T-helper 17 cell (primary cell): Measurements from ENCODE around the gene CACNA1E. TPM values are rescaled to one million over a fixed set of nuclear protein-coding genes. Genes with fewer than 3 reads are reported as not detected.

ENCODE experiments used
- ATAC-seq: fragments of 150-1000 bp; cut with Tn5 transposase; 2 replicates; pipeline ENCODE4 v1.10.0; 2021; ENCODE audit warnings: mild to moderate bottlenecking, moderate library complexity
- DNase-seq, 3 donors: peaks; one replicate each; pipeline versions ENCODE4 v3.0.0 to v3.0.0-alpha.2; 2020 to 2021
- H3K9me3 ChIP-seq: one replicate; pipeline ENCODE4 v1.7.0; 2013; ENCODE audit warnings: low read length, mild to moderate bottlenecking; ENCODE audit not compliant: control insufficient read depth, poor library complexity, severe bottlenecking
- H3K27ac Mint-ChIP-seq: one replicate; pipeline ENCODE4 v1.8.0; 2022; ENCODE audit warnings: mild to moderate bottlenecking, moderate library complexity, mixed read lengths
- H3K27me3 Mint-ChIP-seq: one replicate; pipeline ENCODE4 v1.8.0; 2022; ENCODE audit warnings: mixed read lengths
- H3K36me3 Mint-ChIP-seq: one replicate; pipeline ENCODE4 v1.8.0; 2022; ENCODE audit warnings: low read depth, mixed read lengths
- H3K4me1 Mint-ChIP-seq: one replicate; pipeline ENCODE4 v1.8.0; 2022; ENCODE audit warnings: mild to moderate bottlenecking, mixed read lengths
- H3K4me3 Mint-ChIP-seq: one replicate; pipeline ENCODE4 v1.8.0; 2022; ENCODE audit warnings: mild to moderate bottlenecking, moderate library complexity, mixed read lengths
- total RNA-seq, 4 donors: library from RNA in 2 of 4; stranded (reverse) in 2 of 4; gene quantifications; one replicate each; pipeline ENCODE4 v1.2.3 and lab custom pipeline; 2022 to 2026

CACNA1E gene
- total RNA-seq, 2 donors from 2014 or later, result not detected

DNA sequence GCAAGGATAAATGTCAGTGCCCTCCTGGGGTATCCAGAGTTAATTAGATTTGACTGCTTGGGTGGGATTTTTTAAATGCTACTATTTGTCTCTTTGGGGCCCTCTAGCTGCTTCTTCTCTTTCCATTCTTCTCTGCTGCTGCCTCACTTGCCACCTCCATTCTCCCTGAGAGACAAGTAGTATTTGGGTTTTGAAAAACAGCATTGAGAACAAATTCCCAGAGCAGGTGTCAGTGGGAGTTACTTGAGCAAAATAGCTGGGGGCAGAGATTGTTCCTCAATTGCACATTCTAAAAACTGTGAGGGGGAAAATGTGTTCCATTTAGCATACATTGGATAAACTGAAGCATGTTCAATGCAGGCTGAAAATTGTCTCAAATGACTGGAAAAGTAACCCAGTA lies 286.5 kb downstream of the CACNA1E start:
- Mint-ChIP-seq H3K4me1 (no peaks in the 10 kb centered on the region), H3K4me3 (no peak overlapping the region), H3K27me3 (peaks cover 27% of the 10 kb centered on the region), H3K27ac (no peak overlapping the region), H3K36me3 (no peaks in the 10 kb centered on the region)
- no peak for DNase-seq
- H3K9me3 ChIP-seq, result no peaks in the 10 kb centered on the region
- no peak for ATAC-seq

DNA sequence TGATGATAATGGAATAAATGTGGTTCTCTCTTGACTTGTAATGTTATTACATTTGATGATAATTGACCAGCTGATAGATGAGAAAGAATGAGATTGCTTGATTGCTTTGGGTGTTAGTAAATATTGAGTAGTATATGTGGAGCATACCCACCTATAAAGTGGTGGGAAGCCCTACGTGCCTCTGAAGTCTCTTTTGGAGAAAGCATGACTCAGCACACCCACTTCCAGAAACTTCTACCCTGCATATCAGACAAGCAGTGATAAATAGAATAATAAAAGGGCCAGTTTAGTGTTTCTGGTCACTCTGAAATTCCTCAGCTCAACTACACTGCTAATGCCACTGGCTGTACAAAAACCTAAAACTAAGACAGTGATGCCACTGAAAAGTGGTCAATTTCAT lies 289.4 kb downstream of the CACNA1E start:
- no peak overlapping the region for H3K27ac Mint-ChIP-seq
- H3K4me1 Mint-ChIP-seq, result no peaks in the 10 kb centered on the region
- H3K27me3 Mint-ChIP-seq, result peaks cover 33% of the 10 kb centered on the region
- no peaks in the 10 kb centered on the region for H3K36me3 Mint-ChIP-seq
- H3K9me3 ChIP-seq, result no peaks in the 10 kb centered on the region
- no peak for ATAC-seq
- no peak for DNase-seq
- no peak overlapping the region for H3K4me3 Mint-ChIP-seq

DNA sequence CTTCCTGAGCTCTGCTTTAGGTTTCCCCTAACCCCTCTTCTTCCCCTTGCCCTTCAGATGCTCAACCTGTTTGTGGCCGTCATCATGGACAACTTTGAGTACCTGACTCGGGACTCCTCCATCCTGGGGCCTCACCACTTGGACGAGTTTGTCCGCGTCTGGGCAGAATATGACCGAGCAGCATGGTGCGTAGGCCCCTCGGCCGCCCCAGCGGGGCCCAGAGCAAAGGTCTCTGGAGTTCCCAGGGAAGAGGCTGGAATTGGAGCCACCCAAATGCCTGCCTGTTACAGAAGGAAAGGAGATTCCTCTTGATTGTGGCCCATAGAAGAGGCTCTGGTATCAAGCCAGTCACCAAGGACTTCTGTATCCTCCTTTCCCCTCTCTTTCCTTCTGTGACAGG lies 292.7 kb downstream of the CACNA1E start:
- no peaks in the 10 kb centered on the region for H3K9me3 ChIP-seq
- H3K36me3 Mint-ChIP-seq, result no peaks in the 10 kb centered on the region
- no peak overlapping the region for H3K4me3 Mint-ChIP-seq
- no peak overlapping the region for H3K27ac Mint-ChIP-seq
- peaks cover 34% of the 10 kb centered on the region for H3K27me3 Mint-ChIP-seq
- H3K4me1 Mint-ChIP-seq, result no peaks in the 10 kb centered on the region
- no peak for ATAC-seq
- no peak for DNase-seq

DNA sequence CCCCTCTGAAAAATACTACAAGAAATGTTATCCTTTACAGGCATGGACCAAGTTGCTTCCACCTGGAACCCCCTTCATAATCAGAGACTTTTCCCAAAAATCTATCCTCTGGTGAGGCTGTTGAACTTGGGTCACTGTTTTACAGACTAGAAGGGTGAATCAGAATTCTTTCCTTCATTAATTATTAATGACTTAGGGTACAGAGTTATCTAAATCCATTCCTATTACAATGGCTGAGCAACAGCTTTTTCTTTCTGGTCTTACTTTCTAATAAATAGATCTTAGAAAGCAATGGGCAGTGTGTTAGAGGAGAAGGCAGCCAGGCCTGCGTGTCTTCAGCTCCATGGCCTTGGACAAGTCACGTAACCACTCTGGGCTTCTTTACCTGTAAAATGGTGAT lies 294.0 kb downstream of the CACNA1E start:
- H3K9me3 ChIP-seq, result no peaks in the 10 kb centered on the region
- peaks cover 41% of the 10 kb centered on the region for H3K27me3 Mint-ChIP-seq
- H3K27ac Mint-ChIP-seq, result no peak overlapping the region
- H3K4me1 Mint-ChIP-seq, result no peaks in the 10 kb centered on the region
- DNase-seq (no peak), ATAC-seq (no peak)
- H3K36me3 Mint-ChIP-seq, result no peaks in the 10 kb centered on the region
- H3K4me3 Mint-ChIP-seq, result no peak overlapping the region

DNA sequence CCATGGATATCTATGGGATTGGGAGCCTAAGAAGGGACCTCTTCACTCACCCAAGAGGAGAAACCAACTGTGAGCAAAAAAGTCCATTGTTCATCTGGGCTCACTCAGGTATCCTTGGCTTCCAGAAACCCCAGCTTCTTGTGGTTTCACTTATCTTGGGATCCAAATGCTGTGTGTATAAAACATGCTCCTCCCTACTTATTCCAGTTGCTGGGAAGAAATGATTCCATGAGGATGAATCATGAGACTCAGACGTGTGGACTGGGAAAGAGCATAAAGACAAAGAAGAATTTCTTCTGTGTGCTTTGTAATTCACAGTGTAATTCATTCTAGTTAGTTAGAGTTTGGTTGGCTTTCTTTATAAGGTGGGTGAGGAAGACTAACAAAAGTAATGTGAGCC lies 294.5 kb downstream of the CACNA1E start:
- H3K27me3 Mint-ChIP-seq, result peaks cover 43% of the 10 kb centered on the region
- no peak overlapping the region for H3K4me3 Mint-ChIP-seq

DNA sequence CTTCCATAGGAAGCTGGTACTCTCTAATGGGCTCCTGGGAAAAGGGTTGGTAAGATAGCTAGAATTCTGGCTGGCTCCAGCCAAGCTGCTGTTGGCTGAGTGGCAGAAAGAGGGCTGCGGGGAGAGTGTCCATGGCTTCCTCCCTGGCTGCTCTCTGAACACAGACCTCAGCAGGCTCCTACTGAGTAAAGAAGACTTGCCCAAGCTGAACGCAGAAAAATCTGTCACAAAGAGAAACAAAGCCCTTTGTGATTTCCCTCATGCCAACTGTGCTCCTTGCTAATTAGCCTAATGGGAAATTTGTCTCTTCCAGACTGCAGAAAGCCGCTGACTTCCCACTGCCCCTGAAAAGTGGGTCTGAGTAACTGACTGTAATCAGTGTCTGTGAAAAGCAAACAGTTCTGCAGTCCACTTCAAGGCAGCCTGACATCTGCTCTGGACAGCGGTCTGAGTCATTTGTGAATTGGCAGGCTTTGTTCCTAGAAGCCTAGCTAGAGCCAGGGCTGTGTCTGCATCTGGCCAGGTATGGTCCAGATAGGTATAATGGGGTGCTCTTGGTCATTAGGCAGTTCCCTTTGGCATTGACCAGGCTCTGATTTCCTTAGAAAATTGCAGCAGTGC lies 295.4 kb downstream of the CACNA1E start:
- no peak overlapping the region for H3K27ac Mint-ChIP-seq
- no peaks in the 10 kb centered on the region for H3K36me3 Mint-ChIP-seq
- DNase-seq, result no peak
- H3K27me3 Mint-ChIP-seq, result peaks cover 51% of the 10 kb centered on the region
- no peak overlapping the region for H3K4me3 Mint-ChIP-seq
- H3K4me1 Mint-ChIP-seq, result no peaks in the 10 kb centered on the region
- no peak for ATAC-seq
- H3K9me3 ChIP-seq, result no peaks in the 10 kb centered on the region

More for the DNA sequence above, 294.5 kb downstream of the CACNA1E start:
- no peaks in the 10 kb centered on the region for H3K4me1 Mint-ChIP-seq
- no peak for DNase-seq
- ATAC-seq, result no peak
- H3K9me3 ChIP-seq, result no peaks in the 10 kb centered on the region
- no peak overlapping the region for H3K27ac Mint-ChIP-seq
- no peaks in the 10 kb centered on the region for H3K36me3 Mint-ChIP-seq

DNA sequence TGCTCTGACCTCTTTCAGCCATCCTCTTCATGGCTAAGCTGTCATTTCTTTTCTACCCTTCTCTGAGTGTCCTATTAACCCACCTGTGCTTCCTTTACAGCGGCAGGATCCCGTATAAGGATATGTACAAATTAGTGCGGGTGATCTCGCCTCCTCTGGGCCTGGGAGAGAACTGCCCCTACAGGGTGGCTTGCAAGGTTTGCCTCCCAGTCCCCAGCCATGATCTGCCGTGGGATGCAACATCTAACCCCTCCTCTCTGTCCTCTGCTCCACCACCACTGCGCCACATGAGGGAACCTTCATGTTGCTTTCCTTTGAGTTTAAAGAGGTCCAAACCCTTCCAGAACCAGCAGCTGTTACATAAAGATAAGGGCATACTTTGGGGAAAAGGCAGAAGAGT lies 296.0 kb downstream of the CACNA1E start:
- Mint-ChIP-seq H3K36me3 (no peaks in the 10 kb centered on the region), H3K27ac (no peak overlapping the region), H3K4me3 (no peak overlapping the region), H3K4me1 (no peaks in the 10 kb centered on the region), H3K27me3 (peaks cover 55% of the 10 kb centered on the region)
- ATAC-seq (no peak), DNase-seq (no peak)
- no peaks in the 10 kb centered on the region for H3K9me3 ChIP-seq

DNA sequence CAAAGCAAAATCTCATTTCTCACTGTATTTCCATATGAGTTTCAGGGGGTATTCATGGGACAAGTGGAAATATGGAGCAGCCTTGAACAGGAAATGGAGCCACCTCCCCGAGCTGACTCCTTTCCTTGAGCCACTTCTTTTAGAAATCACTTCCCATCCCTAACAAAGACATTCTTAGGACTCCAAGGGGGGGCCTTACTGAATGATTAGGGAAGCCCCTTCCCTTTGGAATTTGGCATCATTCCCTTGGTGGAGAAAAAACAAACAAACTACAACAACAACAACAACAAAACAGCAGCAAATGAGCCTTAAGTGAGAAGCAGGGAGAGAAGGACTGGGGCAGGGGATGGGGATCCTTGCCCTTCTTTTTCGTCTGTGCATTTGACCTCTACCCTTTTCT lies 299.9 kb downstream of the CACNA1E start:
- no peaks in the 10 kb centered on the region for H3K9me3 ChIP-seq
- no peaks in the 10 kb centered on the region for H3K4me1 Mint-ChIP-seq
- ATAC-seq, result no peak
- no peak overlapping the region for H3K27ac Mint-ChIP-seq
- H3K4me3 Mint-ChIP-seq, result no peak overlapping the region
- DNase-seq, result no peak
- H3K27me3 Mint-ChIP-seq, result peaks cover 40% of the 10 kb centered on the region
- no peaks in the 10 kb centered on the region for H3K36me3 Mint-ChIP-seq

DNA sequence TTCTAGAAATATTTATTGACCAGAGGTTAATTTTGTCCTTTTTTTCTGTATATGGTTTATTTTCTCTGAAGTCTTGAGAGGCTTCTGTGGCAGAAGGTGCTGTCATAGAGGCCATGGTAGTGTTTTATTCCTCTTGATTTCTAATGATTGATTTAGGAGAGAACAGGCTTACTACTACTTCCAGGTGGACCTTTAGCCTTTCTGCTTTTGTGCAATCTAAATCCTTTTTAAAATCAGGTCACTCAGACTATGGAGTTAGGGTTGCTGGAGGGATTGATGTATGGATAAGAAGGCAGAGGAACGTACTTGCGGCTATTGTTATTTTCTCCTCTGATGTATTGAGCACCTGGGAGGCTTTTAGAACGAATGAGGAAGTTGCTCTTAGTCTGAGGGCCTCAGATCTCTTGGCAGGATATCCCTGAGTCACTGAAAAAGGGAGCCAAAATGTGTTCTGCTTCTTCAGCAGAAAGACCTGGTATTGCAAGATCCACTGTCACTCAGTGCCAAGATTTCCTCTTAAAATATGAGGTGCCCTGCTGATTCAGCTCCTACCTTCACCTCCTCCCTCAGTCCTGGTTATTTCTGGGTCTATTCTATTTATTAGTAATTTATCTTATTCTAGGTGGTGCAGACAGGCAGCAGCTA lies 300.8 kb downstream of the CACNA1E start:
- H3K9me3 ChIP-seq, result no peaks in the 10 kb centered on the region
- DNase-seq, result no peak
- H3K27ac Mint-ChIP-seq, result no peak overlapping the region
- no peaks in the 10 kb centered on the region for H3K36me3 Mint-ChIP-seq
- no peaks in the 10 kb centered on the region for H3K4me1 Mint-ChIP-seq
- H3K4me3 Mint-ChIP-seq, result no peak overlapping the region
- peaks cover 40% of the 10 kb centered on the region for H3K27me3 Mint-ChIP-seq
- ATAC-seq, result no peak

DNA sequence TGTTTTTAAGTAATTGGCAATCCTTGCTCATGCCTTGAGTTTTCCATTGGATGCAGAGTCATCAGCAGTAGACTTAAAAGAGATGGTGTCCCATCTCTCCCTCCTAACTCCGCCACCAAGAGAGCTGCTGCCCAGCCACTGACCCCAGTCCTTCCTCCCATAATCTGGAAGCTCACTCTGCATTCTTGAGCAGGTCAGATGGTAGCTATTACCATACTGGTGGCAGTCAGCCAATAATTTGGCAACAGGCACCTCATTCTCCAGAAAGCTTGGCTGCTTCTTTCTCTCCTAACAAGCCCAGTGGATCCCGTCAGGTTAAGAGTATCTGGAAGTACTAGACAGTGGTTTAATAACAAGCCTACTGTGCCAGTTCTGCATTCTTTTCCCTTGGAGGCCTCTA lies 306.1 kb downstream of the CACNA1E start:
- ATAC-seq, result no peak

DNA sequence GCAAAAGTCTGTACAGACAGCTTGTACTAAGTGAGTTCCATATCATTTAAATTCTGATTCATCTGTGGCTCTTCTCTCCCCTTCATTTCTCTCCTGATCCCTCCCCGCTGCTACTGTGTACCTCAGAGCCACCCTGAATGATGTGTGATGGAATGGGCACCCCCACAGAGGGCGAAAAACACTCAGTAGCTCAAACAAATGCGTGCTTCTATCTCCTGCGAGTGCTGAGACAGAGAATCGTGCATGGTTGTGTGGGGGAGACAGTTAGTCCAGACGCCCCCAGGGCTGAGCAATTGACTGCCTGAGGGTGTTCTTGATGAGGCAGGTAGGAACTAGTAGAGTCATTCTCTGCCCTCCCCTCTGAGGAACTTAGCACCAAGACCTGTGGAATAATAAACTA lies 308.4 kb downstream of the CACNA1E start:
- no peak for DNase-seq
- no peak for ATAC-seq
- no peak overlapping the region for H3K4me3 Mint-ChIP-seq
- no peaks in the 10 kb centered on the region for H3K9me3 ChIP-seq
- H3K4me1 Mint-ChIP-seq, result no peaks in the 10 kb centered on the region
- H3K27me3 Mint-ChIP-seq, result peaks cover 26% of the 10 kb centered on the region
- H3K27ac Mint-ChIP-seq, result no peak overlapping the region
- no peaks in the 10 kb centered on the region for H3K36me3 Mint-ChIP-seq

More for the DNA sequence above, 306.1 kb downstream of the CACNA1E start:
- H3K9me3 ChIP-seq, result no peaks in the 10 kb centered on the region
- Mint-ChIP-seq H3K27ac (no peak overlapping the region), H3K4me1 (no peaks in the 10 kb centered on the region), H3K36me3 (no peaks in the 10 kb centered on the region), H3K4me3 (no peak overlapping the region), H3K27me3 (peaks cover 25% of the 10 kb centered on the region)
- DNase-seq, result no peak

DNA sequence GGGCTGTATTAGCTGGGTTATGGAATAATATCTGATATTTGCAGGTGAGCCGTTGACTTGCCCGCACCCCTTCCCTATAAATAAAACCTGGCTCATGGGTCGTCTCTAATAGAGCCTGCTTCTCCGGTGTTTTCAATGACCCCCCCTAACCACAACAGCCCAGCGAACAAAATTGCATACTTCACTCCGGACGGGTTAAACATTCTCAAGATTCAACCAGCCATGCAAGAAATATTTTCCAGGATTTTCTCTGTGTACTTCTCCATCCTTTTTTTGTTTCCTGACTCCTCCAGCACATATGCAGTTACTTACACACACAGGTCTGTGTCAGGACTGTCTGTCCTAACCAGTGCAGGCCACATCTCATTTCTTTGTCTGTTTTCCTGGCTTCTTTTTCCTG lies 310.5 kb downstream of the CACNA1E start:
- no peak overlapping the region for H3K4me3 Mint-ChIP-seq
- no peak for ATAC-seq
- no peaks in the 10 kb centered on the region for H3K9me3 ChIP-seq
- DNase-seq, result no peak
- H3K27ac Mint-ChIP-seq, result no peak overlapping the region
- H3K27me3 Mint-ChIP-seq, result peaks cover 37% of the 10 kb centered on the region
- no peaks in the 10 kb centered on the region for H3K4me1 Mint-ChIP-seq
- no peaks in the 10 kb centered on the region for H3K36me3 Mint-ChIP-seq

DNA sequence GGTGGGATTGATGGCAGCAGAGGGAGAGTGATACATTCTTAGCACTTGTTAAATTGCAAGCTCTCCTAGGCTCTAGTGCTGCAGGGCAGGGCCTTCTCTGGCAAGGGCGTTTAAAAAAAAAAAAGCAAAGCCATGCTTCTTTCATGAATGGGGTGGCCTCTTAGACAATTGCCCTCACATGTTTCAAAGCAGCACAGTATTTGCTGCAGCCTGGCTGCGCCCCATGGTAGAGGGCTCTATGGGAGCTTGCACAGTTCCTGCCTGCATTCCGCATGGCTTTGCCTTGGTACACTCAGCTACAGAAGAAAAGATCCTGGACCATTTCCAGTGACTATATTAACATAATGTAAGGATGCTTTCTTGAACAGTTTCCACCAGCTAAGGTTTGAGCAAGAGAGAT lies 311.0 kb downstream of the CACNA1E start:
- DNase-seq, result no peak
- H3K36me3 Mint-ChIP-seq, result no peaks in the 10 kb centered on the region
- ATAC-seq, result no peak
- no peak overlapping the region for H3K4me3 Mint-ChIP-seq
- H3K4me1 Mint-ChIP-seq, result peaks cover 2% of the 10 kb centered on the region
- no peaks in the 10 kb centered on the region for H3K9me3 ChIP-seq
- H3K27ac Mint-ChIP-seq, result no peak overlapping the region
- peaks cover 42% of the 10 kb centered on the region for H3K27me3 Mint-ChIP-seq
